ENCODE data around the gene DCDC1.

DCDC1 gene

GRCh38 chr11:31218847-31219246 is 150.7 kb downstream of the DCDC1 start:
- Histone ChIP-seq H3K27me3 (replicated peaks; ENCODE audit: control insufficient read depth, insufficient read depth, low read length) (no peaks in the 10 kb centered on the region), H3K9ac (ENCODE audit: low read length) (no peak overlapping the region), H3K4me1 (ENCODE audit: control insufficient read depth, insufficient read depth, low read length) (no peaks in the 10 kb centered on the region), H3K9me3 (ENCODE audit: control insufficient read depth, low read length) (no peaks in the 10 kb centered on the region), H3K36me3 (ENCODE audit: control insufficient read depth, insufficient read depth, low read length, severe bottlenecking) (no peaks in the 10 kb centered on the region), H3K4me3 (ENCODE audit: low read length) (no peak overlapping the region)
- no peak for DNase-seq (ENCODE audit: low read depth)

GRCh38 chr11:31214372-31214771 is 155.2 kb downstream of the DCDC1 start:
- Histone ChIP-seq H3K9me3 (ENCODE audit: control insufficient read depth, low read length) (no peaks in the 10 kb centered on the region), H3K4me3 (ENCODE audit: low read length) (no peak overlapping the region), H3K27me3 (replicated peaks; ENCODE audit: control insufficient read depth, insufficient read depth, low read length) (no peaks in the 10 kb centered on the region), H3K9ac (ENCODE audit: low read length) (no peak overlapping the region), H3K36me3 (ENCODE audit: control insufficient read depth, insufficient read depth, low read length, severe bottlenecking) (no peaks in the 10 kb centered on the region), H3K4me1 (ENCODE audit: control insufficient read depth, insufficient read depth, low read length) (no peaks in the 10 kb centered on the region)
- DNase-seq (ENCODE audit: low read depth) = no peak

- no peaks in the 10 kb centered on the region for H3K9me3 ChIP-seq (ENCODE audit: control insufficient read depth, low read length)
- H3K27me3 ChIP-seq (replicated peaks; ENCODE audit: control insufficient read depth, insufficient read depth, low read length) = peaks cover 10% of the 10 kb centered on the region
- DNase-seq (ENCODE audit: low read depth) = no peak
- no peak overlapping the region for H3K9ac ChIP-seq (ENCODE audit: low read length)
- no peaks in the 10 kb centered on the region for H3K4me1 ChIP-seq (ENCODE audit: control insufficient read depth, insufficient read depth, low read length)
- no peak overlapping the region for H3K4me3 ChIP-seq (ENCODE audit: low read length)
- H3K36me3 ChIP-seq (ENCODE audit: control insufficient read depth, insufficient read depth, low read length, severe bottlenecking) = no peaks in the 10 kb centered on the region
These were observed 170.2 kb downstream of the DCDC1 start for GRCh38 chr11:31199378-31199777.

GRCh38 chr11:31173926-31174680 is 195.4 kb downstream of the DCDC1 start:
- Histone ChIP-seq H3K27me3 (replicated peaks; ENCODE audit: control insufficient read depth, insufficient read depth, low read length) (no peaks in the 10 kb centered on the region), H3K4me3 (ENCODE audit: low read length) (no peak overlapping the region), H3K9me3 (ENCODE audit: control insufficient read depth, low read length) (peaks cover 10% of the 10 kb centered on the region), H3K9ac (ENCODE audit: low read length) (no peak overlapping the region), H3K36me3 (ENCODE audit: control insufficient read depth, insufficient read depth, low read length, severe bottlenecking) (no peaks in the 10 kb centered on the region), H3K4me1 (ENCODE audit: control insufficient read depth, insufficient read depth, low read length) (no peaks in the 10 kb centered on the region)
- no peak for DNase-seq (ENCODE audit: low read depth)

- Histone ChIP-seq H3K4me3 (ENCODE audit: low read length) (no peak overlapping the region), H3K4me1 (ENCODE audit: control insufficient read depth, insufficient read depth, low read length) (no peaks in the 10 kb centered on the region), H3K9ac (ENCODE audit: low read length) (no peak overlapping the region), H3K9me3 (ENCODE audit: control insufficient read depth, low read length) (no peaks in the 10 kb centered on the region), H3K36me3 (ENCODE audit: control insufficient read depth, insufficient read depth, low read length, severe bottlenecking) (no peaks in the 10 kb centered on the region), H3K27me3 (replicated peaks; ENCODE audit: control insufficient read depth, insufficient read depth, low read length) (no peaks in the 10 kb centered on the region)
- DNase-seq (ENCODE audit: low read depth) = no peak
These were observed 208.8 kb downstream of the DCDC1 start for GRCh38 chr11:31160504-31161422.

GRCh38 chr11:31150841-31151240 is 218.7 kb downstream of the DCDC1 start:
- no peaks in the 10 kb centered on the region for H3K36me3 ChIP-seq (ENCODE audit: control insufficient read depth, insufficient read depth, low read length, severe bottlenecking)
- no peak overlapping the region for H3K9ac ChIP-seq (ENCODE audit: low read length)
- no peaks in the 10 kb centered on the region for H3K4me1 ChIP-seq (ENCODE audit: control insufficient read depth, insufficient read depth, low read length)
- H3K27me3 ChIP-seq (replicated peaks; ENCODE audit: control insufficient read depth, insufficient read depth, low read length) = no peaks in the 10 kb centered on the region
- DNase-seq (ENCODE audit: low read depth) = no peak
- no peaks in the 10 kb centered on the region for H3K9me3 ChIP-seq (ENCODE audit: control insufficient read depth, low read length)
- H3K4me3 ChIP-seq (ENCODE audit: low read length) = no peak overlapping the region

GRCh38 chr11:31150011-31150410 is 219.5 kb downstream of the DCDC1 start:
- Histone ChIP-seq H3K9me3 (ENCODE audit: control insufficient read depth, low read length) (no peaks in the 10 kb centered on the region), H3K4me3 (ENCODE audit: low read length) (no peak overlapping the region), H3K9ac (ENCODE audit: low read length) (no peak overlapping the region), H3K4me1 (ENCODE audit: control insufficient read depth, insufficient read depth, low read length) (no peaks in the 10 kb centered on the region), H3K27me3 (replicated peaks; ENCODE audit: control insufficient read depth, insufficient read depth, low read length) (no peaks in the 10 kb centered on the region), H3K36me3 (ENCODE audit: control insufficient read depth, insufficient read depth, low read length, severe bottlenecking) (no peaks in the 10 kb centered on the region)
- DNase-seq (ENCODE audit: low read depth) = no peak

GRCh38 chr11:31141789-31142188 is 227.8 kb downstream of the DCDC1 start:
- no peaks in the 10 kb centered on the region for H3K9me3 ChIP-seq (ENCODE audit: control insufficient read depth, low read length)
- no peaks in the 10 kb centered on the region for H3K36me3 ChIP-seq (ENCODE audit: control insufficient read depth, insufficient read depth, low read length, severe bottlenecking)
- no peaks in the 10 kb centered on the region for H3K4me1 ChIP-seq (ENCODE audit: control insufficient read depth, insufficient read depth, low read length)
- H3K9ac ChIP-seq (ENCODE audit: low read length) = no peak overlapping the region
- H3K4me3 ChIP-seq (ENCODE audit: low read length) = no peak overlapping the region
- DNase-seq (ENCODE audit: low read depth) = no peak
- no peaks in the 10 kb centered on the region for H3K27me3 ChIP-seq (replicated peaks; ENCODE audit: control insufficient read depth, insufficient read depth, low read length)

- no peak overlapping the region for H3K4me3 ChIP-seq (ENCODE audit: low read length)
- H3K9ac ChIP-seq (ENCODE audit: low read length) = no peak overlapping the region
- no peak for DNase-seq (ENCODE audit: low read depth)
- H3K27me3 ChIP-seq (replicated peaks; ENCODE audit: control insufficient read depth, insufficient read depth, low read length) = no peaks in the 10 kb centered on the region
- no peaks in the 10 kb centered on the region for H3K9me3 ChIP-seq (ENCODE audit: control insufficient read depth, low read length)
- H3K4me1 ChIP-seq (ENCODE audit: control insufficient read depth, insufficient read depth, low read length) = no peaks in the 10 kb centered on the region
- no peaks in the 10 kb centered on the region for H3K36me3 ChIP-seq (ENCODE audit: control insufficient read depth, insufficient read depth, low read length, severe bottlenecking)
These were observed 230.1 kb downstream of the DCDC1 start for GRCh38 chr11:31139479-31139878.

- Histone ChIP-seq H3K4me1 (ENCODE audit: control insufficient read depth, insufficient read depth, low read length) (no peaks in the 10 kb centered on the region), H3K36me3 (ENCODE audit: control insufficient read depth, insufficient read depth, low read length, severe bottlenecking) (no peaks in the 10 kb centered on the region), H3K4me3 (ENCODE audit: low read length) (no peak overlapping the region), H3K27me3 (replicated peaks; ENCODE audit: control insufficient read depth, insufficient read depth, low read length) (no peaks in the 10 kb centered on the region), H3K9me3 (ENCODE audit: control insufficient read depth, low read length) (no peaks in the 10 kb centered on the region), H3K9ac (ENCODE audit: low read length) (no peak overlapping the region)
- no peak for DNase-seq (ENCODE audit: low read depth)
These were observed 236.8 kb downstream of the DCDC1 start for GRCh38 chr11:31132531-31133421.

GRCh38 chr11:31131760-31132159 is 237.8 kb downstream of the DCDC1 start:
- no peaks in the 10 kb centered on the region for H3K36me3 ChIP-seq (ENCODE audit: control insufficient read depth, insufficient read depth, low read length, severe bottlenecking)
- H3K27me3 ChIP-seq (replicated peaks; ENCODE audit: control insufficient read depth, insufficient read depth, low read length) = no peaks in the 10 kb centered on the region
- no peak overlapping the region for H3K9ac ChIP-seq (ENCODE audit: low read length)
- DNase-seq (ENCODE audit: low read depth) = no peak
- H3K4me3 ChIP-seq (ENCODE audit: low read length) = no peak overlapping the region
- H3K9me3 ChIP-seq (ENCODE audit: control insufficient read depth, low read length) = no peaks in the 10 kb centered on the region
- H3K4me1 ChIP-seq (ENCODE audit: control insufficient read depth, insufficient read depth, low read length) = no peaks in the 10 kb centered on the region
